Gastrocnemius medialis (tissue), 4 donors: Measurements from ENCODE around the gene TALDO1. TPM values are rescaled to one million over a fixed set of nuclear protein-coding genes. Genes with fewer than 3 reads are reported as not detected.

Experiments used
- ATAC-seq, 2 donors: fragments of 150-250 bp; one replicate each; pipeline ENCODE4 v1.9.1; 2016
- DNase-seq, 2 donors: peaks; one replicate each; pipeline ENCODE4 v3.0.0-alpha.2; 2019
- H3K27ac ChIP-seq, 4 donors: fragments of 200-600 bp; sonication (generic); 1 replicate in 1 of 4; 2 replicates in 3 of 4; pipeline ENCODE4 v1.5.1; 2016 to 2018; ENCODE audit warnings: mild to moderate bottlenecking in 2 of 4, moderate library complexity in 1 of 4
- H3K27me3 ChIP-seq, 3 donors: fragments of 200-600 bp; sonication (generic) in 2 of 3; 1 replicate in 1 of 3; 2 replicates in 2 of 3; pipeline versions ENCODE4 v1.5.1 to v1.6.0; 2016 to 2019; ENCODE audit warnings: mild to moderate bottlenecking in 1 of 3, moderate library complexity in 1 of 3
- H3K36me3 ChIP-seq, 2 donors: fragments of 200-600 bp; sonication (generic) in 1 of 2; one replicate each; pipeline ENCODE4 v1.5.1; 2017 to 2018
- H3K4me1 ChIP-seq, 2 donors: fragments of 200-600 bp; sonication (generic) in 1 of 2; one replicate each; pipeline ENCODE4 v1.5.1; 2016 to 2017; ENCODE audit warnings: mild to moderate bottlenecking in 2 of 2
- H3K4me3 ChIP-seq, 4 donors: fragments of 200-600 bp; sonication (generic) in 3 of 4; 1 replicate in 1 of 4; 2 replicates in 3 of 4; pipeline ENCODE4 v1.5.1; 2016 to 2019; ENCODE audit warnings: mild to moderate bottlenecking in 2 of 4
- H3K9me3 ChIP-seq, 3 donors: fragments of 200-600 bp; sonication (generic) in 2 of 3; 1 replicate in 1 of 3; 2 replicates in 2 of 3; pipeline ENCODE4 v1.5.1; 2016 to 2019
- POLR2A ChIP-seq, 2 donors: fragments of 450-650 bp; IDR thresholded peaks; one replicate each; pipeline ENCODE4 v1.6.1; 2017; ENCODE audit warnings: antibody characterized with exemption in 2 of 2, mild to moderate bottlenecking in 2 of 2, moderate library complexity in 2 of 2
- in situ Hi-C, 4 donors: fragments of 200-750 bp; cut with MboI; loops; one replicate each; pipeline versions ENCODE4 v1.15.0 to v1.8.0; 2017; ENCODE audit warnings: low sequenced_read_pairs in 4 of 4
- intact Hi-C: fragments of 100-400 bp; cut with DNase I; formaldehyde crosslinking; loops from one replicate; pipeline ENCODE4 v1.15.1; 2023; ENCODE audit warnings: low total_unique reads
- total RNA-seq, 4 donors: library from RNA; depleted of rRNA; stranded (reverse); fragments of >200 nt; gene quantifications; one replicate each; pipeline versions ENCODE4 v1.1.0 to v1.2.3, GENCODE V29; 2016
- TF ChIP-seq, protein P1 (sequence below), 5 experiments: fragments of 450-650 bp in 3 of 5; fragments of 200-600 bp in 2 of 5; sonication (generic) in 2 of 5; IDR thresholded peaks in 4 of 5; conservative IDR thresholded peaks in 1 of 5; 1 replicate in 4 of 5; 2 replicates in 1 of 5; pipeline ENCODE4 v1.5.1; 2016 to 2019; ENCODE audit warnings: antibody characterized with exemption in 5 of 5, mild to moderate bottlenecking in 3 of 5, moderate library complexity in 3 of 5

TALDO1 gene
- total RNA-seq, 4 donors from 2014 or later, result 98.6 to 167 (median 153) TPM

DNA sequence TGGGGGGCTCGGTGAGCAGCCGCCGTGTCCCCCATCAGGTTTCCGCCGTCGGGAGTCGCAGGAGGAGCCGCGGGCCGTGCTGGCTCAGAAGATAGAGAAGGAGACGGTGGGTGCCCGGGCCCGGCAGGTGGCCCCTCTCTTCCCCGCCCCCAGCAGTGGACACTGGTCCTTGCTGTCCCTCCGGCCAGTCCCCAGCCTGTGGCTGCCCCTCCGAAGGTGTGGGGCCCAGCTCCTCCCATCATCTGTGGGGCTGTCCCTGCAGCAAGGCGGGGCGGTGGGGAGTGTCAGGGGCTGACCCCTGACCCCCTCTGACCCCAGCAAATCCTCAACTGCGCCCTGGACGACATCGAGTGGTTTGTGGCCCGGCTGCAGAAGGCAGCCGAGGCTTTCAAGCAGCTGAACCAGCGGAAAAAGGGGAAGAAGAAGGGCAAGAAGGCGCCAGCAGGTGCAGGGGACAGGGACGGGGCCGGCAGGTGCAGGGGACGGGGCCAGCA is 26.0 kb upstream of the TALDO1 start:
- Histone ChIP-seq H3K36me3 (no peaks in the 10 kb centered on the region), H3K27ac (no peak overlapping the region), H3K27me3 (peaks cover 48 to 71% (median 68%) of the 10 kb centered on the region in 3 donors), H3K4me1 (peaks cover 4 to 21% of the 10 kb centered on the region in 2 donors), H3K4me3 (peak overlapping the region in 1 of 4 donors; percentile 14), H3K9me3 (no peaks in the 10 kb centered on the region)
- ATAC-seq (no peak), DNase-seq (no peak)
- TF ChIP-seq POLR2A (IDR thresholded peaks at IDR 0.05), result no peak
- TF ChIP-seq, protein P1, sequence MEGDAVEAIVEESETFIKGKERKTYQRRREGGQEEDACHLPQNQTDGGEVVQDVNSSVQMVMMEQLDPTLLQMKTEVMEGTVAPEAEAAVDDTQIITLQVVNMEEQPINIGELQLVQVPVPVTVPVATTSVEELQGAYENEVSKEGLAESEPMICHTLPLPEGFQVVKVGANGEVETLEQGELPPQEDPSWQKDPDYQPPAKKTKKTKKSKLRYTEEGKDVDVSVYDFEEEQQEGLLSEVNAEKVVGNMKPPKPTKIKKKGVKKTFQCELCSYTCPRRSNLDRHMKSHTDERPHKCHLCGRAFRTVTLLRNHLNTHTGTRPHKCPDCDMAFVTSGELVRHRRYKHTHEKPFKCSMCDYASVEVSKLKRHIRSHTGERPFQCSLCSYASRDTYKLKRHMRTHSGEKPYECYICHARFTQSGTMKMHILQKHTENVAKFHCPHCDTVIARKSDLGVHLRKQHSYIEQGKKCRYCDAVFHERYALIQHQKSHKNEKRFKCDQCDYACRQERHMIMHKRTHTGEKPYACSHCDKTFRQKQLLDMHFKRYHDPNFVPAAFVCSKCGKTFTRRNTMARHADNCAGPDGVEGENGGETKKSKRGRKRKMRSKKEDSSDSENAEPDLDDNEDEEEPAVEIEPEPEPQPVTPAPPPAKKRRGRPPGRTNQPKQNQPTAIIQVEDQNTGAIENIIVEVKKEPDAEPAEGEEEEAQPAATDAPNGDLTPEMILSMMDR (IDR thresholded peaks at IDR 0.05 in 4 of 5, conservative IDR thresholded peaks at IDR 0.05 in 1 of 5), result no peak
- intact Hi-C loops (no loop called here), in situ Hi-C loops (loop anchor here in 3 of 4 donors (25.0 kb wide), 1 partner anchor 159 kb away; the partner anchor contains the start of genes LMNTD2 (in 3 of the 3) and RASSF7 (in 3 of the 3))

DNA sequence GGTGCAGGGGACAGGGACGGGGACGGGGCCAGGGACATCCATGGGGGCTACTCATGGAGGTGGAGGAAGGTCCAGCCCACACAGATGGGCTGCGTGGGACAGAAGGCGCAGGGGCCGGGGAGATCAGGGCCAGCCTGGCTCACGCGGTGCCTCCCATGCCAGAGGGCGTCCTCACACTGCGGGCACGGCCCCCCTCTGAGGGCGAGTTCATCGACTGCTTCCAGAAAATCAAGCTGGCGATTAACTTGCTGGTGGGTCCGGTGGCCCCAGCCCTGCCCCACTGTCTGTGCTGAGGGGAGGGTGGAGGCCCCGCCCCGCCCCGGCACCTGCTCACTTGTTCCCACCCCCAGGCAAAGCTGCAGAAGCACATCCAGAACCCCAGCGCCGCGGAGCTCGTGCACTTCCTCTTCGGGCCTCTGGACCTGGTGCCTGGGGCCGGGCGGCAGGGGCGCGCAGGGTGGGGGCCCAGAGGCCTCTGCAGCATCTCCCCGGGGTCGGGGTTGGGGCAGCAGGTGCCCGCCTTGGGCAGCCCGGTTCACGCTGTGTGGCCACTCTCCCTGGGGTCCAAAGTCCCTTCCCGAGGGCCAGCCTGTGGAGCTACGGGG is 25.4 kb upstream of the TALDO1 start:
- Histone ChIP-seq H3K4me3 (peak overlapping the region in 1 of 4 donors; percentile 6), H3K4me1 (peaks cover 4 to 21% of the 10 kb centered on the region in 2 donors), H3K27ac (no peak overlapping the region), H3K36me3 (no peaks in the 10 kb centered on the region), H3K9me3 (no peaks in the 10 kb centered on the region), H3K27me3 (peaks cover 52 to 76% (median 72%) of the 10 kb centered on the region in 3 donors)
- DNase-seq, result no peak
- TF ChIP-seq, protein P1 (IDR thresholded peaks at IDR 0.05 in 4 of 5, conservative IDR thresholded peaks at IDR 0.05 in 1 of 5), result no peak
- no peak for TF ChIP-seq POLR2A (IDR thresholded peaks at IDR 0.05)
- ATAC-seq, result no peak
- in situ Hi-C loops, result loop anchor here in 3 of 4 donors (25.0 kb wide), 1 partner anchor 160 kb away; the partner anchor contains the start of genes LMNTD2 (in 3 of the 3) and RASSF7 (in 3 of the 3)
- intact Hi-C loops, result no loop called here

DNA sequence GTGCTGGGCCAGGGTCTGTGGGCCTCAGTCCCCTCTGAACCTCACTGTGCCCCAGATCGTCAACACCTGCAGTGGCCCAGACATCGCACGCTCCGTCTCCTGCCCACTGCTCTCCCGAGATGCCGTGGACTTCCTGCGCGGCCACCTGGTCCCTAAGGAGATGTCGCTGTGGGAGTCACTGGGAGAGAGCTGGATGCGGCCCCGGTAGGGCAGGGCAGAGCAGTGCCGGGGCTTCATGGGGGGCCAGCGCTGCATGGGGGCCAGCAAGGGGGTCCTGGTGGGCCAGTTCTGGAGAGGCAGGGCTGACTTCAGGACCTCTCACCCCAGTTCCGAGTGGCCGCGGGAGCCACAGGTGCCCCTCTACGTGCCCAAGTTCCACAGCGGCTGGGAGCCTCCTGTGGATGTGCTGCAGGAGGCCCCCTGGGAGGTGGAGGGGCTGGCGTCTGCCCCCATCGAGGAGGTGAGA is 24.9 kb upstream of the TALDO1 start:
- TF ChIP-seq, protein P1 (IDR thresholded peaks at IDR 0.05 in 4 of 5, conservative IDR thresholded peaks at IDR 0.05 in 1 of 5), result no peak
- no peak for TF ChIP-seq POLR2A (IDR thresholded peaks at IDR 0.05)
- intact Hi-C loops (no loop called here), in situ Hi-C loops (loop anchor here in 3 of 4 donors (25.0 kb wide), 1 partner anchor 160 kb away; the partner anchor contains the start of genes LMNTD2 (in 3 of the 3) and RASSF7 (in 3 of the 3))
- Histone ChIP-seq H3K4me1 (peaks cover 4 to 21% of the 10 kb centered on the region in 2 donors), H3K27me3 (peaks cover 55 to 78% (median 77%) of the 10 kb centered on the region in 3 donors), H3K9me3 (no peaks in the 10 kb centered on the region), H3K4me3 (no peak overlapping the region), H3K36me3 (no peaks in the 10 kb centered on the region), H3K27ac (no peak overlapping the region)
- no peak for DNase-seq
- no peak for ATAC-seq

DNA sequence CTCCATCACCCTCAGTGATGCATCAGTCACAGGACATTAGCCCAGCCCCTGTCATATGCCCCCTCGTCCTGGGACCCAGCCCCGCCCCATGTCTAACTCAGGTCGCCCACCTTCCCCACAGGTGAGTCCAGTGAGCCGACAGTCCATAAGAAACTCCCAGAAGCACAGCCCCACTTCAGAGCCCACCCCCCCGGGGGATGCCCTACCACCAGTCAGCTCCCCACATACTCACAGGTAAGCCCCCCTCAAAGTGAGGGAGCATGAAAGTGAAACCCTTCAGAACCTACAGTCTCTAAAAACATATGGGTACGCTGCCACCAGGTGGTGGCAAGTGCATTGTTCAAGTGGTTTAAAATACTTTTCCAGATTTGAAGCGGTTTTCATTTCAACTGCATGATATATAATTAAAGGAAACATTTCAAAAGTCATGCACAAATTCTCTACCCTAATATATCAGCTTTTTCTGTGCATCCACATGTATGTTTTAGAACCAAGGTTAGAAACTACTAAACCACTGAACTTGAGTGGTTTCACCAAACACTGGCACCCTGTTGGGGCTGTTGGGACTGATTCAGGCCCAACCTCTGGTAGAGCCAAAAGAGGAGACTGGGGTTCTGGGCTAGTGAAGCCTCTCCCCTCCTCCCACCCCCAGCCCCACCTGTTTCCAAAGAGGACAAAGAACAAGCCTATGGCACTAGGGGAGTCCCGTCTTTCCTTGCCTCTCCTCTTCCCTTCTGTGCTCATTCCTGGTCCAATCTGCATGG is 24.0 kb upstream of the TALDO1 start:
- Histone ChIP-seq H3K36me3 (no peaks in the 10 kb centered on the region), H3K27ac (no peak overlapping the region), H3K4me3 (no peak overlapping the region), H3K4me1 (peaks cover 4 to 29% of the 10 kb centered on the region in 2 donors), H3K9me3 (no peaks in the 10 kb centered on the region), H3K27me3 (peaks cover 58 to 78% (median 73%) of the 10 kb centered on the region in 3 donors)
- DNase-seq (no peak), ATAC-seq (peak in 1 of 2 donors; percentile 64)
- intact Hi-C loops, result loop anchor here (1.0 kb wide), 1 partner anchor 168 kb away; no protein-coding TSS in a partner anchor
- in situ Hi-C loops, result loop anchor here in 3 of 4 donors (25.0 kb wide), 1 partner anchor 161 kb away; the partner anchor contains the start of genes LMNTD2 (in 3 of the 3) and RASSF7 (in 3 of the 3)
- TF ChIP-seq POLR2A (IDR thresholded peaks at IDR 0.05), result no peak
- TF ChIP-seq, protein P1 (IDR thresholded peaks at IDR 0.05 in 4 of 5, conservative IDR thresholded peaks at IDR 0.05 in 1 of 5), result peak; percentile 44 to 73 (median 67)
